ENCODE data around the gene HTR1D. TPM values are rescaled to one million over a fixed set of nuclear protein-coding genes. Genes with fewer than 3 reads are reported as not detected.

HTR1D gene
- total RNA-seq, 2 experiments from 2014 or later, result not detected

DNA sequence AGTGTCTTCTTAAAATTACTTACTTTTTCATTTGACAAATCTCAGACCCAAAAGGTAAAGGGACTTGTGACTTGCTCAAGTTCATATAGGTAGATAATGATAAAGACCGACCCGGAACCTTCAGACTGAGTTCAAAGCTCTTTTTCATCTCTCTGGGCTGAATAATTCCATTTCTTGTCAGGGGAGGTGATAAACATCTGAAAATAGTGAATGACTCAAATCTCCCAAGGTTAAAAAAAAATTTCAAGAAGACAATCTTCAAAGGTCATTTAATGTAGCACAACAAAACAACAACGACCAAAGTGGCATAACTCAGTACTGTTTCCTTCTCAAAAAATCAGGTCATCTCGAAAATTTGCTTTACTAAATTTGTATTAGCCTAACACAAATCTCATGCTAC is 69.2 kb downstream of the HTR1D start:
- Mint-ChIP-seq H3K4me3 (peak overlapping the region; percentile 28), H3K4me1 (ENCODE audit: low read depth) (peaks cover 29% of the 10 kb centered on the region), H3K9me3 (no peaks in the 10 kb centered on the region), H3K27me3 (no peaks in the 10 kb centered on the region), H3K27ac (peak overlapping the region; percentile 82), H3K36me3 (ENCODE audit: low read depth) (no peaks in the 10 kb centered on the region)
- ATAC-seq (peak; percentile 91), DNase-seq (no peak)
- CTCF ChIA-PET, result interaction anchor here (1.0 to 1.3 kb wide), 4 partner anchors 17 to 37 kb away, joined by 3 to 4 read pairs (median 4); no protein-coding TSS in a partner anchor
- TF ChIP-seq, protein P1, sequence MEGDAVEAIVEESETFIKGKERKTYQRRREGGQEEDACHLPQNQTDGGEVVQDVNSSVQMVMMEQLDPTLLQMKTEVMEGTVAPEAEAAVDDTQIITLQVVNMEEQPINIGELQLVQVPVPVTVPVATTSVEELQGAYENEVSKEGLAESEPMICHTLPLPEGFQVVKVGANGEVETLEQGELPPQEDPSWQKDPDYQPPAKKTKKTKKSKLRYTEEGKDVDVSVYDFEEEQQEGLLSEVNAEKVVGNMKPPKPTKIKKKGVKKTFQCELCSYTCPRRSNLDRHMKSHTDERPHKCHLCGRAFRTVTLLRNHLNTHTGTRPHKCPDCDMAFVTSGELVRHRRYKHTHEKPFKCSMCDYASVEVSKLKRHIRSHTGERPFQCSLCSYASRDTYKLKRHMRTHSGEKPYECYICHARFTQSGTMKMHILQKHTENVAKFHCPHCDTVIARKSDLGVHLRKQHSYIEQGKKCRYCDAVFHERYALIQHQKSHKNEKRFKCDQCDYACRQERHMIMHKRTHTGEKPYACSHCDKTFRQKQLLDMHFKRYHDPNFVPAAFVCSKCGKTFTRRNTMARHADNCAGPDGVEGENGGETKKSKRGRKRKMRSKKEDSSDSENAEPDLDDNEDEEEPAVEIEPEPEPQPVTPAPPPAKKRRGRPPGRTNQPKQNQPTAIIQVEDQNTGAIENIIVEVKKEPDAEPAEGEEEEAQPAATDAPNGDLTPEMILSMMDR (IDR thresholded peaks at IDR 0.05), result no peak
- intact Hi-C loops (cut with micrococcal nuclease), result no loop called here
- POLR2A ChIA-PET, result interaction anchor here (0.9 to 1.8 kb wide), 3 partner anchors 19 to 27 kb away, joined by 3 to 6 read pairs (median 3); no protein-coding TSS in a partner anchor

Other genes with a start within 250 kb of the HTR1D start
- gene LACTBL1, start 244.6 kb downstream of the HTR1D start, total RNA-seq, result not detected
- gene TEX46, start 201.7 kb downstream of the HTR1D start, total RNA-seq, result not detected
- 10 to 100 TPM; 75.2 to 77.7 TPM for gene KDM1A, start 198.0 kb downstream of the HTR1D start, total RNA-seq
- gene LUZP1, start 48.6 kb downstream of the HTR1D start, total RNA-seq, result 10 to 100 TPM; 14.9 to 16.0 TPM
- gene HNRNPR, start 126.8 kb upstream of the HTR1D start, total RNA-seq, result 100 to 1,000 TPM; 190 to 203 TPM
- 1 to 10 TPM; 5.8 to 7.2 TPM for gene ZNF436, start 152.3 kb upstream of the HTR1D start, total RNA-seq
- 1 to 10 TPM; 7.0 to 8.3 TPM for gene TCEA3, start 207.2 kb upstream of the HTR1D start, total RNA-seq

Data from activated CD8-positive, alpha-beta T cell treated with anti-CD3 and anti-CD28 coated beads for 36 hours (primary cell).